GM15510 (cell line): ENCODE data around the gene C2CD2L.

ENCODE experiments used
- POLR2A ChIP-seq: IDR thresholded peaks from 3 replicates; pipeline ENCODE4 v1.6.1; 2011; ENCODE audit warnings: borderline replicate concordance; ENCODE audit not compliant: insufficient read length; ENCODE audit errors: extremely low read depth

C2CD2L gene

DNA sequence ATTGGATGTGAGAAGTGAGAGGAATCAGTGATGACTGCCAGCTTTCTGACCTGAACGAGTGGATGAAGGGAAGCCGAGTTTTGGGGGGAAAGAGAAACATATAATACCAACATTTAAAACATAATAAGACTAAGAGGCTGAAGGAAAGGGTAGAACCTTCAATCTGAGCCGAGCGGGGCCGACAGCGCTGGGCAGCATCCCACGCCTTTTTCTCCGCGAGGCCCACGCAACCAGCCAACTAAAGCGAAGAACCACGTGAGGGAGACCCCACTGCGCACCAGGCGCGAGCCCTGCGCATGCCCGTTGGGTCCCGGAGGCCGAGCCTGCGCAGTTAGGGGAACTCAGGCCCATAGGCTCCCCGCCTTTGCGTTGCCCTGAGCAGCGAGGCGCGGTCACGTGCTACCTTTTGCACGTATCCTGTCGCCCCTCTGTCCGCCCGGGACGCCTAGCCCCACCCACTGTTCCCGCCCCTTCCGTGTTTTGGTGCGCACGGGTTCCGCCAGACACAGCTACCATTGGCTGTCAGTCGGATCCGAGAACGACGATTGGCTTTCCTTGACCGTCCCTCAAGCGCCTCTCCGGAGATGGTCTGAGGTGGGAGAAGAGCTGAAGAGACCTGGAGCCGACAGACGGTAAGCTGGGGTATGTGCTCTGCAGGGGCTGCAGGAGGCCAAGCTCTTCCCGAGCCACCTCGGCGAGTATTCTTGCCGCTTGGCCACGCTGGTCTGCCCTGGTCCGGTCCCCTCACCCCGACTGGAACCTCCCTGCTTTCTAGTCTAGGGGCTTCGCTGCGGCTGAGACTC is 14.1 kb downstream of the C2CD2L start, which contains the start of gene HINFP:
TSS of gene HINFP (plus strand) at position 573 of the 803 bp plus-strand sequence. CDS start 5,365 bp downstream, outside the sequence.
- peak; percentile 70 for TF ChIP-seq POLR2A

DNA sequence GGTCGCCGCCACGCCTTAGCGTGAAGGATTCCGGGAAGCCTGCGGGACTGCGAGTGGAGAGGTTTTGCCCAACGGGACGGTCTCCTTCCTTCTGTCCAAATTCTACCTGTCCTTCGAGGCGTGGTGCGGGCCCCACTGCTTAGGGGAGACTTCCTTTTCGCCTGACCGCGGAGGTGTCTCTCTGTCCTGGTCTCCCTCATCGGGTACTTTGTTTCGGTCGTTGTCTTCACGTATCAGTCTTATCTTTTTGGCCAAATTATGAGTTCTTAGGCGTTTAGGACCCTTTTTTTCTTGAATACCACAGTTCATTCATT is 14.6 kb downstream of the C2CD2L start:
- no peak for TF ChIP-seq POLR2A

- no peak for TF ChIP-seq POLR2A
Measured at GRCh38 chr11:119125821-119126220, 18.7 kb downstream of the C2CD2L start.

GRCh38 chr11:119126675-119127268 is 19.6 kb downstream of the C2CD2L start:
- no peak for TF ChIP-seq POLR2A

DNA sequence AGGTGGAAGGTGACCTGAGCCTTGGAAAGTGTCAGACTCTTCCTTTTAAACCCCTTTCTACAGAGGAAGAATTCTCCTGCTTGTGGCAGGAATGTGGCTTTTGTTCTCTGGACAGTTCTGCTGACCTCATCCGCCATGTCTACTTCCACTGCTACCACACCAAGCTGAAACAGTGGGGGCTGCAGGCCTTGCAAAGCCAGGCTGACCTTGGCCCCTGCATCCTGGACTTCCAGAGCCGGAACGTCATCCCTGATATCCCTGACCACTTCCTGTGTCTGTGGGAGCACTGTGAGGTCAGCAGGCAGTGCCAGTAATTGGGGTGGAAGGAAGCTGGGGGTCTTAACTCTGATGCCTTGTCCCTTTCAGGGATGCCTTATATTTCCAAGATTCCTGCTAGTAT is 23.5 kb downstream of the C2CD2L start:
- TF ChIP-seq POLR2A, result no peak

DNA sequence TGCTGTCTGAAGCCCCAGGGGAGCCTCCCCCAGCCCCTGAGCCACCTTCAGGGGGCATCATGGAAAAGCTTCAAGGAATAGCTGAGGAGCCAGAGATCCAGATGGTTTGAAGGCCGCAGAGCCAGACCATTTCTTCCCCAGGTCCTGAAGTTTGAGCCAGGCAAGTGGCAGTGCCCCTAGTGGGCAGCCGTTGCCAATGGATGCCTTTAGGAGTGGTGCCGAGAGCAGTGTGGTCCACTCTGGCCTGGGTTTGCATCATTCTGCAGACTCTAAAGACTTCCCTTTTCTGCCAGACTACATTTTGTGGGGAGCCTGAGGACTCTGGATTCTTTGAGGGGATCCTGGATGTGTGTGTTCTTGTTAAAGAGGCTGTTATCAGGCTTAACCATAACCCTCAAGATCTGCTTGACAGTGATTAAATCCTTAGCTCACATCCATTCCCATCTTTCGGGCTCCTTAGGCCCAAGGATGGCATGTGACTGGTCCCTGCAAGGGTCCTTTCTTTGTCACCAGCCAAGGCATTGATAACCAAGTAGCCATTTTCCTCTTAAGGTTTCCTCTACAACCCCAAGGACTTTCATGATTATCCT is 27.3 kb downstream of the C2CD2L start:
- no peak for TF ChIP-seq POLR2A

GRCh38 chr11:119144825-119145486 is 37.8 kb downstream of the C2CD2L start:
- TF ChIP-seq POLR2A, result no peak

DNA sequence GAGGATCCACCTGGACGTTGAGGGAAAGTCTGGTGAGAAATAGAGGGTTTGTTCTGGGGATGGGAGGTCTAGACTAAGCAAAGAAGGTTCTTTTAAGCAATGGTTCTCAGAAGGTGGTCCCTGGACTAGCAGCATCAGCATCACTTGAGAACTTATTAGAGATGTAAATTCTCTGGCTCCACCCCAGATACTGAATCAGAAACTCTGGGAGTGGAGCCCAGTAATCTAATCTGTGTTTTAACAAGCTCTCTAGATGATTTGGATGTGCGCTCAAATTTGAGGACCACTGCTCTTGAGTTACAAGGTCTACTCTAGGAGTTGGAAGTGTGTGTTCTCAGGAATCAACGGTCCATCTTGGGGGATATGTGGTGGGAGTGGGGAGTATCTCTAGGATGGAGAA is 38.4 kb downstream of the C2CD2L start:
- no peak for TF ChIP-seq POLR2A

- TF ChIP-seq POLR2A, result no peak
Measured at GRCh38 chr11:119147604-119148333, 40.6 kb downstream of the C2CD2L start.

DNA sequence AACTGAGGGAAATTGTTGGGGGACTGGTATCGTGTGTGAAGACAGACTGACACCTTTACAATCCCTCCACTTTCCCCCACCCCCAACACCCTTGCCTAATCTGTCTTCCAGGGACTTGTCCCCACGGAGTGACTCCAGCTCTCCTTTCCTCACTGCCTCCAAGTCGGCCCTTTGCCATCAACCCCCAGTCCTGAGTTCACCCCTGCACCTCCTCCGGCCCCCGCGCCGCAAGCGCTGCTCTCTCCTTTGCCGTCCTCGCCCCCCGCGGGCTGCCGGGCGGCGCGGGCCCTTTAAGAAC is 41.5 kb downstream of the C2CD2L start:
- no peak for TF ChIP-seq POLR2A

GRCh38 chr11:119149018-119149785 is 42.1 kb downstream of the C2CD2L start, which contains the start of gene ABCG4:
TSS of gene ABCG4 (plus strand) at chr11:119149052. CDS start at chr11:119149966, 914 bp downstream.
- no peak for TF ChIP-seq POLR2A

GRCh38 chr11:119149786-119150275 is 42.7 kb downstream of the C2CD2L start:
- no peak for TF ChIP-seq POLR2A

GRCh38 chr11:119152043-119152442 is 44.9 kb downstream of the C2CD2L start:
- TF ChIP-seq POLR2A, result no peak

- TF ChIP-seq POLR2A, result no peak
Measured at GRCh38 chr11:119152604-119153003, 45.5 kb downstream of the C2CD2L start.
